ENCODE results near the gene DNAJC21.

GRCh38 chr5:34957857-34958690 is 28.7 kb downstream of the DNAJC21 start:
- TF ChIP-seq EZH2 (IDR thresholded peaks at IDR 0.05; ENCODE audit: low read length), result no peak
- peak; percentile 28 to 60 (median 57) for TF ChIP-seq CTCF (optimal IDR thresholded peaks at IDR 0.05 in 1 of 3, IDR thresholded peaks at IDR 0.05 in 1 of 3, conservative IDR thresholded peaks at IDR 0.05 in 1 of 3; ENCODE audit: extremely low read depth in 1 of 3, insufficient read depth in 2 of 3, low read length in 3 of 3)

Data from keratinocyte (primary cell).